GM18519 (cell line): ENCODE results near the gene STRIP1.
"Not testable (repeated sequence)": the region's sequence is repeated elsewhere in the genome, so short reads cannot be mapped to it uniquely, and the experiment has no call there.

Experiments
- ATAC-seq: cut with Tn5 transposase; IDR thresholded peaks from one replicate; pipeline ENCODE4 v1.9.1; 2021; ENCODE audit warnings: mild to moderate bottlenecking, moderate library complexity; ENCODE audit not compliant: unreplicated experiment, low FRiP score

Gene STRIP1

GRCh38 chr1:110008971-110009565 is 25.4 kb upstream of the STRIP1 start:
- no peak for ATAC-seq

DNA sequence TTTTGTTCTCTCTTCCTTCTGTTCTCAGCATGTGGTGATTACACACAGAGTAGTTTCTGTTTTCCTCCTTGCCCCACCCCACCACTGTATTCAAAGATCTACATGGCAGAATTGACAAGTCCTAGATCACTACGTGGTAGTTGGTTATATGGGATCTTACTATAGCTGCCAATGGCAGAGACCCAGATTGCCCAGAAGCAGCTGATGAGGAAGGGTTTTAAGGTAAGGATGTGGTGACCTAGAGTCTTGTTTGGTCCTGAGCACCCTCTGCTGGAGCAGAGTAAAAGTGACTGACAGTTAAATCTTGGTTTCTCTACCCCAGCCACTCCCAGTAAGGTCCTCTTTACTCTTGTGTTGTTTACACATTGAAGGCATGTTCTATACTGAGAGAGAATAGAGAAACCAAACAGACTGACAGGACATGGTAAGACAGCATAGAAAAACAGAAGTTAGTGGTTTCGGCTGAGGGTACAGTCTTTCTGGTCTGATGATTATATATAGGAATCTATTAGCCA is 22.8 kb upstream of the STRIP1 start:
- peak; percentile 95 for ATAC-seq

GRCh38 chr1:110012100-110012780 is 22.2 kb upstream of the STRIP1 start:
- ATAC-seq = peak; percentile 35

GRCh38 chr1:110017792-110018191 is 16.6 kb upstream of the STRIP1 start:
- ATAC-seq = no peak

GRCh38 chr1:110018396-110018795 is 16.0 kb upstream of the STRIP1 start:
- ATAC-seq = no peak

DNA sequence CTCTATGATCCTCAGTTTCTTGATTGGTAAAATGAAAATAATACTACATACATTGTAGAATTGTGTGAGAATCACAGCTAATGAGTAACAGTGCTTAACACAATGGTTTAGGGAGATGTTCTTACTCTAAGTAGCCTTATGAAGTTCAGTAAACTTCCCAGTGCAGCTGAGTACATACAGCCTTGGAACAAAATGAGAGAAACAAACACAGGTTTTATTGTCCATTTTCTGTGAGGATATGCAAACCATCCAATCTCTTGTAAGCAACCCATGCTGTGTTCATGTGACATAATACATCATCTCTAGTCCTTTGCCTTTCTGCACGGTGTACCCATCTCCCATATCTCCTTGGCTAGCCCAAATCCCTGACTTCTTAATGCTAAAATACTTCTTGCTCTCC is 14.7 kb upstream of the STRIP1 start:
- no peak for ATAC-seq

- no peak for ATAC-seq
Observed at GRCh38 chr1:110021285-110021684, 13.1 kb upstream of the STRIP1 start.

GRCh38 chr1:110024613-110025012 is 9.8 kb upstream of the STRIP1 start:
- no peak for ATAC-seq

GRCh38 chr1:110030687-110031086 is 3.7 kb upstream of the STRIP1 start:
- not testable (repeated sequence) for ATAC-seq

DNA sequence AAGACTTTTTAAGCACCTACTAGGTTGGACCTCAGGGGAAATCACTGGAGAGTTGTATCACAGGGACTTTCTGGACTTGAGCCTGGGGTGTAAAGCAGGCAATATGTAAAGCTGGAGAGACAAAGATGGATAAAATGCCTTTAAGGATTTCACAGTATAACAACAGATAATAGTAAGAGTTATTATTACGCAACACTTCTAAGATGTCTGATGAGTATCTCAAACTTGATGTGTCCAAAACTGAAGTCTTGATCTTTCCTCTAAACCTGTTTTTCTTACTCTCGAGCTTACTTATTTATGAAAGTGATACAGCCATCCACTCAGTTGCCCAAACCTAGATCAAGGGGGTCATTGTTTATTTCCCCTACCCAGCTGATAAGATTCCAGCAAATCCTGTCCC is 2.1 kb upstream of the STRIP1 start:
- ATAC-seq = no peak

- ATAC-seq = no peak
Observed at GRCh38 chr1:110033421-110033820, 1.0 kb upstream of the STRIP1 start.

DNA sequence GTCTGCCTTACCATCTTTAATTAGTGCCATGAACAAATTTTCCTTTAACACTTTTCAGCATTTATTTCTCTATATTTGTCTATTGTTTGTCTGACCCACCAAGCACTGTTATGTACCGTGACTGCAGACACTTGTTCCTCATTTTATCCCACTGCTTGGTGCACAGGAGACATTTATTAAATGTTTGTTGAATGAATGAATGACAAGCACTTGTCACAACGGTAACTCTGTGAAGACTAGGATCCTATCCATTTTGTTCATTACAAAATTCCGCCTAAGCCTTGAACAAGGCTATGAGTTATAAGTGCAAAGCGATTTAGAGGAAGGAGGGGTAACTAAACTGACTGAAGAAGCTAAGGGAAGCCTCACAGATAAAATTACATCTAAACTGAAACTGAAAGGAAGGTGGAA is 379 bp upstream of the STRIP1 start:
- no peak for ATAC-seq

- peak; percentile 10 for ATAC-seq
Observed at GRCh38 chr1:110035236-110035752, 870 bp downstream of the STRIP1 start.

DNA sequence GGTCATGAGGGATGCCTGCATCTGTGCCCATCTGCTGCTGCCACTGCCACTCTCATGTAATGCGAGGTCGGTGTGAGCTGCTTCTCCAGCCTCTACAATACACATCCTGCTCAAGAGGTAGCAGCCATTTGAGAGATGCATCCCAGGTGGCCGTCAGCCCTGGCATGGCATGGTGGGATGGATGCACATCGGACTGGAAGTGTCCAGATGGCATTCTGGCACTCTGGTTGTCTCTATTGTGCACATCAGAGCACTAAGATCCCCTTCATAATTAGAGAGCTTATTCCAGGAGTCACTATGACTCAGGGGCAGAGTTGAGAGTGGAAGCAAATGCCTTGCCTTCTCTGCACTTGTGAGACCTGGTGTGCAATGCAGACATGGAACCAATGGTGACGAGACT is 3.8 kb downstream of the STRIP1 start:
- no peak for ATAC-seq

GRCh38 chr1:110039641-110040040 is 5.2 kb downstream of the STRIP1 start:
- no peak for ATAC-seq

GRCh38 chr1:110040548-110040947 is 6.1 kb downstream of the STRIP1 start:
- no peak for ATAC-seq

- no peak for ATAC-seq
Observed at GRCh38 chr1:110043016-110043415, 8.6 kb downstream of the STRIP1 start.

DNA sequence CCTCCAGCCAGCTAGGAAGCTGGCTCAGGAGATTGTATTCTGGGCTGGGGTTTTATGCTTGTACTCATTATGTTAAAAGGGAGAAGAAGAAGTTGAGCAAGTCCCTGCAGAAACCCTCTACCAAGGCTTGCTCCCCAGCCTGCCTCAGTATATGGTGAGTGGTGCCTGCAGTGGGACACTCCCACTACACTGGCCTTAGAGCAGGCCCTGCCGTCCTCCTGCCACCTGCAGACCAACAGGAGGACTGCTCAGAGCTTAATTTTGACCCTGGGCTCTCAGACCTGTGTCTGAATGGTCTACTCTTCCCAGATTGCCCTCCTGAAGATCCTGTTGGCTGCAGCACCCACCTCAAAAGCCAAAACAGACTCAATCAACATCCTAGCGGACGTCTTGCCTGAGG is 13.0 kb downstream of the STRIP1 start:
- no peak for ATAC-seq

DNA sequence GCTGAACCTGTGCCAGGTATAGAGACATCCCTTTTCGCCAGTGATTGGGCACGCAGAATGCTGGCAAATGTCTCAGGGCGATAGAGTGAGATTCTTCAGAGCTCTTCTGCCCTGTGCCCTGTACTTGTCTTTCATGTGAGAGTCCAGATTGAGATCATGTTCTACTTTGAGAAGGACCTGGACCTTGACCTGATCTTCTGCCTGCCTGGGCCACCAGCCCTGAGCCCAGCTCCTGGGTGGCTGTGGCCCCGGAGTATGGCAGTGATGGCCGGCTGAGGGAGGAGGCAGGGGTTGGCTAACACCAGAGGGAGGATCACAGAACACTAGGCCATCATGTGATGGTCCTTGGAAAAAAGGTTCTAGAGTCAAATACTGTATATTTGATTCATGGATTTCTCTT is 13.8 kb downstream of the STRIP1 start:
- ATAC-seq = no peak

DNA sequence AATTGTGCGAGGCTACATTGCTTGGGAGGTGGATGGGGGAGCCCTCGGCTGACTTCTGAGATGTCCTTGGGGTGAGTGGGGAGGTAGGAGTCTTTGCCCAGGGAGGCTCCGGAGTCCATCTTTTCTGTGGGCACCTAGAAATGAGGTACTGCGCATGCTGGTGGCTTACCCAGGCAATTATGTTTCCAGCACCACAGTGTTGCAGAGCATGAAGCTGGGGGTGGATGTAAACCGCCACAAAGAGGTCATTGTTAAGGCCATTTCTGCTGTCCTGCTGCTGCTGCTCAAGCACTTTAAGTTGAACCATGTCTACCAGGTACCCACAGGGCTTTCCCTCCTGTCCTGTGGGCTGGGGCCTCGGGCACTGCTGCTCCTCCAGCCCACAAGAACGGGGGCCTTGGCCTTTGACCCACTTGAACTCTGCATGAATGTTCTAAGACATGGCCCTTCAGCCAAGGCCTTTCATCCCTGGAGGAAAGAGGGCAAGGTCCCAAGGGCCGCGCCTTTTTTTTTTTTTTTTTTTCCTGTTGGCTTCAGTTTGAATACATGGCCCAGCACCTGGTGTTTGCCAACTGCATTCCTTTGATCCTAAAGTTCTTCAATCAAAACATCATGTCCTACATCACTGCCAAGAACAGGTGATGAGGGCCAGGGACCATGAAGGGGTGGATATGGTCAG is 14.6 kb downstream of the STRIP1 start:
- ATAC-seq = no peak

- no peak for ATAC-seq
Observed at GRCh38 chr1:110049801-110050601, 15.6 kb downstream of the STRIP1 start.
